GM12874 (cell line): ENCODE measurements around the gene DCK.

ENCODE experiments used
- CTCF ChIP-seq: IDR thresholded peaks from 2 replicates; pipeline ENCODE4 v1.5.1; 2011; ENCODE audit warnings: low read depth, mild to moderate bottlenecking, control low read depth, low read length, moderate library complexity; ENCODE audit not compliant: insufficient read depth

DCK gene

GRCh38 chr4:71052716-71053115 is 59.3 kb downstream of the DCK start:
- TF ChIP-seq CTCF: no peak

- no peak for TF ChIP-seq CTCF
These were observed 69.0 kb downstream of the DCK start for GRCh38 chr4:71062436-71062835.

- TF ChIP-seq CTCF: no peak
These were observed 70.3 kb downstream of the DCK start for GRCh38 chr4:71063711-71064110.

- no peak for TF ChIP-seq CTCF
These were observed 71.1 kb downstream of the DCK start for GRCh38 chr4:71064521-71064920.

- no peak for TF ChIP-seq CTCF
These were observed 72.6 kb downstream of the DCK start for GRCh38 chr4:71065991-71066510.

GRCh38 chr4:71066737-71067716 is 73.6 kb downstream of the DCK start:
- TF ChIP-seq CTCF: no peak

GRCh38 chr4:71069063-71069462 is 75.6 kb downstream of the DCK start:
- no peak for TF ChIP-seq CTCF
